Karpas-422 (cell line): ENCODE results near the gene AGRN. TPM values are rescaled to one million over a fixed set of nuclear protein-coding genes. Genes with fewer than 3 reads are reported as not detected.

Source experiments
- DNase-seq: peaks from one replicate; pipeline ENCODE4 v3.0.0-alpha.2; 2015
- H2AFZ ChIP-seq: fragments of 200-600 bp; sonication (generic); 2 replicates; pipeline ENCODE4 v1.6.1; 2014; ENCODE audit warnings: antibody characterized with exemption, low read length, mixed read lengths
- H3K27ac ChIP-seq: fragments of 200-600 bp; sonication (generic); 2 replicates; pipeline ENCODE4 v1.5.1; 2014; ENCODE audit warnings: mild to moderate bottlenecking, low read length, moderate library complexity
- H3K27me3 ChIP-seq: fragments of 200-600 bp; sonication (generic); 2 replicates; pipeline ENCODE4 v1.6.1; 2014; ENCODE audit warnings: low read length, mixed read lengths
- H3K36me3 ChIP-seq: fragments of 200-600 bp; sonication (generic); 2 replicates; pipeline ENCODE4 v1.6.1; 2014; ENCODE audit warnings: low read length, mixed read lengths; ENCODE audit not compliant: insufficient read depth
- H3K4me1 ChIP-seq: fragments of 200-600 bp; sonication (generic); 2 replicates; pipeline ENCODE4 v1.6.1; 2014; ENCODE audit warnings: mild to moderate bottlenecking, low read length, mixed read lengths
- H3K4me2 ChIP-seq: fragments of 200-600 bp; sonication (generic); 2 replicates; pipeline ENCODE4 v1.6.1; 2014; ENCODE audit warnings: low read length, low read depth, mild to moderate bottlenecking; ENCODE audit not compliant: poor library complexity, severe bottlenecking
- H3K4me3 ChIP-seq: fragments of 200-600 bp; sonication (generic); 2 replicates; pipeline ENCODE4 v1.5.1; 2014; ENCODE audit warnings: mild to moderate bottlenecking, antibody characterized with exemption, low read length, mixed read lengths
- H3K79me2 ChIP-seq: fragments of 200-600 bp; sonication (generic); 2 replicates; pipeline ENCODE4 v1.6.1; 2014; ENCODE audit warnings: mild to moderate bottlenecking, low read length, mixed read lengths
- H3K9ac ChIP-seq: fragments of 200-600 bp; sonication (generic); 2 replicates; pipeline ENCODE4 v1.6.0; 2014; ENCODE audit warnings: low read length
- H3K9me2 ChIP-seq: fragments of 200-600 bp; sonication (generic), shearing (Covaris generic); replicated peaks from 2 replicates; pipeline ENCODE4 v1.6.0; 2014; ENCODE audit warnings: mild to moderate bottlenecking, low read length, moderate library complexity; ENCODE audit not compliant: insufficient read depth
- H3K9me3 ChIP-seq: fragments of 300-700, 200-600 bp; sonication (generic); 2 replicates; pipeline ENCODE4 v1.6.1; 2014; ENCODE audit warnings: low read length, mixed read lengths
- H4K20me1 ChIP-seq: fragments of 200-600 bp; sonication (generic); 2 replicates; pipeline ENCODE4 v1.6.1; 2014; ENCODE audit warnings: mild to moderate bottlenecking, antibody characterized with exemption, low read length, low read depth; ENCODE audit not compliant: insufficient read depth
- total RNA-seq: library from RNA; depleted of rRNA; stranded (reverse); fragments of >200 nt; shearing (Covaris generic); gene quantifications from 2 replicates; pipeline ENCODE4 v1.2.3, GENCODE V29; 2014; ENCODE audit warnings: low replicate concordance

AGRN gene
- total RNA-seq, 1 experiment from 2014 or later = 2.4 TPM

DNA sequence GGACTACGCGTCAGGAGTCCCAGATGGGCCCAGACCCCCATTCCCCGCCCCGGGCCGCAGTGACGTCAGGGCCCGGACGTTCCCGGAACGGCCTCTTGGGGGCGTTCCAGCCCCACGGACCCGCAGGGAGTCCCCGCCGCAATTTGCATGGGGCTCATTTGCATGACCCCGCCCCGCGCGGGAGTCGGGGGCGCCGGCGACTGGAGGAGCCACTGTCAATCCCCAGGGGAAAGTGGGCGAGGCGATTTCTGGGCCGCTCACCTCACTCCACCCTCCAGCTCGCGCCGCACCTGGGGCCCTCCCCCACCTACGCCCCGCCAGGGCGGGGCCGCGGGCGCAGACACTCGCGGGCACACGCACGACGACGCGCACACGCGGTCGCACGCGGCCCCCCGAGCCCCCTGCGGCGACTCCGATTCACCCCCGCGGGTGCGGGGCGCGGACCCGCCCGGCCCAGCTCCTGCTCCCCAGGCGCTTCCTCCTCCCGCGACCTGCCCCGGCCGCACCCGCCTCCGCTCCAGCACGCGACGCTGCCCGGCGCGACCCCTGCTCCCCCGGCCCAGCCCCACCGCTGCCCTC, 13.2 kb downstream of the AGRN start:
- Histone ChIP-seq H3K9me3 (no peaks in the 10 kb centered on the region), H3K4me1 (peaks cover 14% of the 10 kb centered on the region), H3K36me3 (no peaks in the 10 kb centered on the region), H3K9ac (peak overlapping the region; percentile 35), H2AFZ (no peak overlapping the region), H3K27ac (no peak overlapping the region), H3K27me3 (no peaks in the 10 kb centered on the region), H3K9me2 (no peaks in the 10 kb centered on the region), H3K4me2 (peak overlapping the region; percentile 61), H3K4me3 (peak overlapping the region; percentile 51; the same call in 1 of the 2 replicates), H3K79me2 (no peaks in the 10 kb centered on the region), H4K20me1 (peaks cover 34% of the 10 kb centered on the region; the same call in 1 of the 2 replicates)
- DNase-seq = peak; percentile 98

DNA sequence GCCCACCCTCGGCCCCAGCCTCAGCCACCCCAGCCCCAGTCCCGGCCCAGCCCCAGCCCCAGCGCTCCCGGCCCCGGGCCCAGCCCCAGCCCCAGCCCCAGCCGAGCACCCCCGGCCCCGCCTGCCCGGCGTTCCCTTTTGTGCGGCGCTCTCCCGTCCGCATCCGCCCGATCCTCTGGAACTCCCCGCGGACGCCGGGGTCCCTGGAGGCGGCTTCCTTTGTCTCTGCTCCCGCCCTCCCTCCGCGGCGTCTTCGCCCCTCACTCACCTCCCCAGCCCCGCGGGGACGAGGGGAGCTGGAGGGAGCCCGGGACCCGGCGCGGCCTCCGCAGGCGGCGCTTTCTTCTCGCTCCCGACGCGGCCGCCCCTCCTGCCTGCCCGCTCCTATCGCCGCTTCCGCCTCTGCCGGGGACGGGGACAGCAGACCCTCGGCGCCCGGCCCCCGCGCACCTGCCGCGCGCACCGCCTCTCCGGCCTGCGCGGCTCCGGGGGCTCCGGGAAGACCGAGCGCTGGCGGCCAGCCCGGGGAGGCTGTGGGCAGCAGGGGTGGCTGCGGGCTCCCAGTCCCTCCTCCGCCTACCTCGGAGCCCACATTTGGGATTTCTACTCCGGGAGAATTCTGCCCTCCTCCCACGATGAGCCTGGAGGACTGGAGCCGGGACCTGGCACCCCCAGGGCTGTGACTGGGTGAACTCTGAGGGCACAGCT, 14.0 kb downstream of the AGRN start:
- H3K9me3 ChIP-seq = no peaks in the 10 kb centered on the region
- H3K27me3 ChIP-seq = no peaks in the 10 kb centered on the region
- H3K27ac ChIP-seq = no peak overlapping the region
- no peak overlapping the region for H3K9ac ChIP-seq
- H3K4me2 ChIP-seq = no peak overlapping the region
- no peak overlapping the region for H2AFZ ChIP-seq
- H3K9me2 ChIP-seq = no peaks in the 10 kb centered on the region
- no peaks in the 10 kb centered on the region for H3K36me3 ChIP-seq
- H4K20me1 ChIP-seq = peaks cover 40% of the 10 kb centered on the region; the same call in 1 of the 2 replicates
- no peaks in the 10 kb centered on the region for H3K79me2 ChIP-seq
- peaks cover 14% of the 10 kb centered on the region for H3K4me1 ChIP-seq
- no peak for DNase-seq
- H3K4me3 ChIP-seq = no peak overlapping the region

GRCh38 chr1:1034439-1034781, 14.5 kb downstream of the AGRN start:
- Histone ChIP-seq H3K79me2 (no peaks in the 10 kb centered on the region), H3K4me3 (no peak overlapping the region), H3K27ac (no peak overlapping the region), H3K4me2 (no peak overlapping the region), H3K9ac (no peak overlapping the region), H3K9me2 (no peaks in the 10 kb centered on the region), H3K9me3 (no peaks in the 10 kb centered on the region), H3K4me1 (peaks cover 14% of the 10 kb centered on the region), H2AFZ (no peak overlapping the region), H3K36me3 (no peaks in the 10 kb centered on the region), H3K27me3 (no peaks in the 10 kb centered on the region), H4K20me1 (peaks cover 43% of the 10 kb centered on the region; the same call in 1 of the 2 replicates)
- no peak for DNase-seq

DNA sequence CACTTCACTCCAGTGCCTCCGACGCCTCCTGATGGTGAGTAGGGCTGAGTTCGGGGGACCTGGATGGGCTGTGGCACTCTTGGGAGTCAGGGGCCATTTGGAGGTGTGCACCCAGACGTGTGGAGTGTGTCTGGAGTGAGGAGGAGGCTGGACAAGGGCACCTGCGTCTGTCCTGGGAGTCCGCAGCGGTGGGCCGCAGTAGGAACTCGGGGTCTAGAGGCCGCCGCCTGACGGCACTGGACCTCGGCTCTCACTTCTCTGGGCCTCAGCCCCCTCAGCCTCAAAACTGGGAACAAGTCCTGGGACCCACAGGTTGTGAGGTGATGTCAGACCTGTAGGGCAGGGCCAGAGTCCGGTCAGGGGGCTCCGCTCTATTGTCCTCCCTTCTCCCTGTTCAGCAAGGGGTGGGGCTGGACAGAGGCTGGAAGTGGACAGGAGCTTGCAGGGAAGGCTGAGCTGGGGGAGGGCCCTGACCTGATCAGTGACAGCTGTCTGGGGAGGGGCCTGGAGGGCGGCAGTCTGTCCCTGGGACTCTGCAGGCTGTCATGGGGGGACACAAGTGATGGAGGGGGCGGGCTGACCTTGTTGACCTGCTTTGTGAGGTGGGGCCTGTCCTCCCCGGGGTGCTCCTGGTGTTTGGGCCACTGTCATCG, 15.5 kb downstream of the AGRN start:
- Histone ChIP-seq H3K27me3 (no peaks in the 10 kb centered on the region), H3K9me3 (no peaks in the 10 kb centered on the region), H2AFZ (no peak overlapping the region)

DNA sequence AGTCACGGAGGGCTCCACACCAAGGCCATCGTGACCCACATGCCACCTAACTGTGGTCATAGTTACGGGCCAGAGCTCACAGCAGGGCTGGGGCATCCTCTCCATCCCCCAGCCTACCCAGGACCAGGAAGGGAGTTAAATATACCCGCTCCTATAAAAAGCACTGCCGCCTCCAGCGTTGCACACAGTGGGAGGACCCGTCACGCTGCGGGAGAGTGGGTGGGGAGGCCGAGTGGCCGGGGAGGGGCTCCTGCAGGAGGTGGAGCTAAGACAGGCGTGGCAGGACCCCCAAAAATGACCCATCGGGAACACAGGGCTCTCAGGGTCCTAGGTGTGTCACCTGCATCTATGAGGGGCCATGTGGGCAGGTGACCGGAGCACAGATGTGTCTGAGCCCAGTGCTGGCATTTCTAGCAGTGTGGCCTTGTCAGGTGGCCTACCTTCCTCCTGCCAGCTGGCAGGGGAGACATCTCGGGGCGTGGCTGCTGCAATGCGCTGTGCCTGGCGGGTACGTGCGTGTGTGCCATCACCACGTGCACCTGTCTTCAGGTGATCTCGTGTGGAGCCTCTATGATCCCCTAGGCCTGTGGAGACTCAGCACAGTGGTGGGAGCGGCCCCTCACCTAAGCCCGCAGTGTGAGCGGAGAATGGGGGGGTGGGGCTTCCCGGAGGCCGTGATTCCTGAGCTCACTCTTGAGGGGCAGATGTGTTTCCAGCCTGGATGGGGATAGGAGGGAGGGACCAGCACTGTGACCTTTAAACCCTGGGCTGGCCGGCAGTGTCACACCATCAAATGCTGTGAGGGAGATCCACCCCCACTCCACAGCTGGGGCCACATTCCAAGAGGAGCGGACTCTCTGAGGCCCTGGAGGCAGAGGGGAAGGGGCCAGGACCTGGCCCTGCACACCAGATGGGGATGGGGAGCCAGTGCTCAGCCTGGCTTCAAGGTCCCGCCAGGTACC, 17.7 kb downstream of the AGRN start:
- H3K36me3 ChIP-seq = no peaks in the 10 kb centered on the region
- H3K9me2 ChIP-seq = no peaks in the 10 kb centered on the region
- H2AFZ ChIP-seq = no peak overlapping the region
- no peak overlapping the region for H3K4me2 ChIP-seq
- peaks cover 40% of the 10 kb centered on the region; the same call in 1 of the 2 replicates for H4K20me1 ChIP-seq
- peak; percentile 55 for DNase-seq
- no peaks in the 10 kb centered on the region for H3K27me3 ChIP-seq
- no peak overlapping the region for H3K27ac ChIP-seq
- H3K4me1 ChIP-seq = peaks cover 11% of the 10 kb centered on the region
- no peak overlapping the region for H3K4me3 ChIP-seq
- H3K9me3 ChIP-seq = no peaks in the 10 kb centered on the region
- no peaks in the 10 kb centered on the region for H3K79me2 ChIP-seq
- H3K9ac ChIP-seq = no peak overlapping the region

More for the DNA sequence above, 15.5 kb downstream of the AGRN start:
- Histone ChIP-seq H3K27ac (no peak overlapping the region), H3K79me2 (no peaks in the 10 kb centered on the region), H4K20me1 (peaks cover 50% of the 10 kb centered on the region; the same call in 1 of the 2 replicates), H3K9ac (no peak overlapping the region), H3K4me1 (peaks cover 16% of the 10 kb centered on the region), H3K9me2 (no peaks in the 10 kb centered on the region), H3K4me3 (no peak overlapping the region), H3K4me2 (no peak overlapping the region), H3K36me3 (no peaks in the 10 kb centered on the region)
- no peak for DNase-seq

DNA sequence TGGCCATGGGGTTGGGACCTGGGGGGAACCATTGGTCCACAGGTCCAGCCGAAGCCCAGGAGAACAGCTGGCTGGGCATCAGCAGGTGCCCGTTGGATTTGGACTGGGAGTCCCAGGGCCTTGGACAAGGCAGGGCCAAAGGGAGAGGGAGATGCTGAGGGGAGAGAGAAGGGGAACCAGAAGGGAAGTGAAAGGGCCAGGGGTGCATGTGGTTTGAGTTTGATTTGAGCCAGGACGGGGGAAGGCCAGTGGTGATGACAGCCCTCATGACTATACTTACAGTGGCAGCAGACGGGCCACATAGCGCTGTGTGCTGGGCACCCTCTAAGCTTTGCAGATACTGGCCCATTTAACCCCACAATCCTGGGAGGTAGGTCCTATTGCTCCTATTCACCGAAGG, 18.8 kb downstream of the AGRN start:
- no peaks in the 10 kb centered on the region for H3K79me2 ChIP-seq
- H3K36me3 ChIP-seq = no peaks in the 10 kb centered on the region
- peaks cover 39% of the 10 kb centered on the region; the same call in 1 of the 2 replicates for H4K20me1 ChIP-seq
- H2AFZ ChIP-seq = no peak overlapping the region
- peaks cover 5% of the 10 kb centered on the region for H3K4me1 ChIP-seq
- H3K4me3 ChIP-seq = no peak overlapping the region
- no peaks in the 10 kb centered on the region for H3K27me3 ChIP-seq
- no peak for DNase-seq
- no peaks in the 10 kb centered on the region for H3K9me3 ChIP-seq
- H3K9ac ChIP-seq = no peak overlapping the region
- H3K27ac ChIP-seq = no peak overlapping the region
- no peak overlapping the region for H3K4me2 ChIP-seq
- H3K9me2 ChIP-seq = no peaks in the 10 kb centered on the region

GRCh38 chr1:1039145-1039910, 19.4 kb downstream of the AGRN start:
- Histone ChIP-seq H3K79me2 (no peaks in the 10 kb centered on the region), H3K27ac (no peak overlapping the region), H3K27me3 (no peaks in the 10 kb centered on the region), H2AFZ (no peak overlapping the region), H3K36me3 (no peaks in the 10 kb centered on the region), H3K9me2 (no peaks in the 10 kb centered on the region), H3K4me3 (no peak overlapping the region), H3K4me1 (peaks cover 5% of the 10 kb centered on the region), H3K9me3 (no peaks in the 10 kb centered on the region), H3K4me2 (no peak overlapping the region), H4K20me1 (peaks cover 39% of the 10 kb centered on the region; the same call in 1 of the 2 replicates), H3K9ac (no peak overlapping the region)
- no peak for DNase-seq
